ENCODE data around the gene PARD6A.

PARD6A gene

GRCh38 chr16:67648764-67649407 is 11.9 kb upstream of the PARD6A start:
- H3K9me3 Mint-ChIP-seq = no peaks in the 10 kb centered on the region
- no peak overlapping the region for H3K4me3 Mint-ChIP-seq
- H3K27me3 Mint-ChIP-seq (ENCODE audit: low read depth) = no peaks in the 10 kb centered on the region
- peaks cover 37% of the 10 kb centered on the region for H3K36me3 Mint-ChIP-seq (ENCODE audit: low read depth)
- no peak for DNase-seq (ENCODE audit: low spot score)
- no peak overlapping the region for H3K27ac Mint-ChIP-seq
- H3K4me1 Mint-ChIP-seq (ENCODE audit: low read depth) = peaks cover 9% of the 10 kb centered on the region

GRCh38 chr16:67649494-67649931 is 11.2 kb upstream of the PARD6A start:
- no peaks in the 10 kb centered on the region for H3K27me3 Mint-ChIP-seq (ENCODE audit: low read depth)
- peaks cover 38% of the 10 kb centered on the region for H3K36me3 Mint-ChIP-seq (ENCODE audit: low read depth)
- no peak overlapping the region for H3K4me3 Mint-ChIP-seq
- DNase-seq (ENCODE audit: low spot score) = no peak
- no peaks in the 10 kb centered on the region for H3K9me3 Mint-ChIP-seq
- H3K27ac Mint-ChIP-seq = no peak overlapping the region
- peaks cover 5% of the 10 kb centered on the region for H3K4me1 Mint-ChIP-seq (ENCODE audit: low read depth)

GRCh38 chr16:67650023-67650422 is 10.7 kb upstream of the PARD6A start:
- Mint-ChIP-seq H3K27ac (no peak overlapping the region), H3K36me3 (ENCODE audit: low read depth) (peaks cover 40% of the 10 kb centered on the region), H3K9me3 (no peaks in the 10 kb centered on the region), H3K4me3 (no peak overlapping the region), H3K27me3 (ENCODE audit: low read depth) (no peaks in the 10 kb centered on the region), H3K4me1 (ENCODE audit: low read depth) (peaks cover 4% of the 10 kb centered on the region)
- no peak for DNase-seq (ENCODE audit: low spot score)

GRCh38 chr16:67651039-67651438 is 9.7 kb upstream of the PARD6A start:
- DNase-seq (ENCODE audit: low spot score) = no peak
- Mint-ChIP-seq H3K27me3 (ENCODE audit: low read depth) (no peaks in the 10 kb centered on the region), H3K27ac (peak overlapping the region; percentile 62), H3K36me3 (ENCODE audit: low read depth) (peaks cover 48% of the 10 kb centered on the region), H3K4me3 (no peak overlapping the region), H3K4me1 (ENCODE audit: low read depth) (peaks cover 4% of the 10 kb centered on the region), H3K9me3 (no peaks in the 10 kb centered on the region)

GRCh38 chr16:67651847-67652246 is 8.9 kb upstream of the PARD6A start:
- H3K9me3 Mint-ChIP-seq = no peaks in the 10 kb centered on the region
- H3K4me3 Mint-ChIP-seq = no peak overlapping the region
- H3K27me3 Mint-ChIP-seq (ENCODE audit: low read depth) = no peaks in the 10 kb centered on the region
- peaks cover 49% of the 10 kb centered on the region for H3K36me3 Mint-ChIP-seq (ENCODE audit: low read depth)
- H3K4me1 Mint-ChIP-seq (ENCODE audit: low read depth) = peaks cover 2% of the 10 kb centered on the region
- DNase-seq (ENCODE audit: low spot score) = no peak
- H3K27ac Mint-ChIP-seq = peak overlapping the region; percentile 31

- Mint-ChIP-seq H3K27ac (no peak overlapping the region), H3K9me3 (no peaks in the 10 kb centered on the region), H3K4me3 (no peak overlapping the region), H3K4me1 (ENCODE audit: low read depth) (no peaks in the 10 kb centered on the region), H3K27me3 (ENCODE audit: low read depth) (no peaks in the 10 kb centered on the region), H3K36me3 (ENCODE audit: low read depth) (peaks cover 53% of the 10 kb centered on the region)
- DNase-seq (ENCODE audit: low spot score) = no peak
Measured at GRCh38 chr16:67652578-67653127, 8.1 kb upstream of the PARD6A start.

- Mint-ChIP-seq H3K36me3 (ENCODE audit: low read depth) (peaks cover 53% of the 10 kb centered on the region), H3K9me3 (no peaks in the 10 kb centered on the region), H3K4me1 (ENCODE audit: low read depth) (peaks cover 3% of the 10 kb centered on the region), H3K4me3 (no peak overlapping the region), H3K27me3 (ENCODE audit: low read depth) (no peaks in the 10 kb centered on the region), H3K27ac (no peak overlapping the region)
- no peak for DNase-seq (ENCODE audit: low spot score)
Measured at GRCh38 chr16:67653128-67653788, 7.5 kb upstream of the PARD6A start.

- no peak for DNase-seq (ENCODE audit: low spot score)
- H3K9me3 Mint-ChIP-seq = no peaks in the 10 kb centered on the region
- no peak overlapping the region for H3K27ac Mint-ChIP-seq
- no peak overlapping the region for H3K4me3 Mint-ChIP-seq
- H3K4me1 Mint-ChIP-seq (ENCODE audit: low read depth) = peaks cover 4% of the 10 kb centered on the region
- no peaks in the 10 kb centered on the region for H3K27me3 Mint-ChIP-seq (ENCODE audit: low read depth)
- peaks cover 48% of the 10 kb centered on the region for H3K36me3 Mint-ChIP-seq (ENCODE audit: low read depth)
Measured at GRCh38 chr16:67653789-67654402, 6.9 kb upstream of the PARD6A start.

- no peak for DNase-seq (ENCODE audit: low spot score)
- Mint-ChIP-seq H3K36me3 (ENCODE audit: low read depth) (peaks cover 45% of the 10 kb centered on the region), H3K4me1 (ENCODE audit: low read depth) (peaks cover 8% of the 10 kb centered on the region), H3K4me3 (no peak overlapping the region), H3K27me3 (ENCODE audit: low read depth) (no peaks in the 10 kb centered on the region), H3K9me3 (no peaks in the 10 kb centered on the region), H3K27ac (no peak overlapping the region)
Measured at GRCh38 chr16:67654403-67654911, 6.3 kb upstream of the PARD6A start.

- Mint-ChIP-seq H3K36me3 (ENCODE audit: low read depth) (peaks cover 40% of the 10 kb centered on the region), H3K4me1 (ENCODE audit: low read depth) (peaks cover 8% of the 10 kb centered on the region), H3K4me3 (no peak overlapping the region), H3K27ac (peak overlapping the region; percentile 55), H3K9me3 (no peaks in the 10 kb centered on the region), H3K27me3 (ENCODE audit: low read depth) (no peaks in the 10 kb centered on the region)
- DNase-seq (ENCODE audit: low spot score) = no peak
Measured at GRCh38 chr16:67655363-67655762, 5.4 kb upstream of the PARD6A start.

GRCh38 chr16:67656344-67657016 is 4.3 kb upstream of the PARD6A start:
- Mint-ChIP-seq H3K4me1 (ENCODE audit: low read depth) (peaks cover 8% of the 10 kb centered on the region), H3K27me3 (ENCODE audit: low read depth) (no peaks in the 10 kb centered on the region), H3K36me3 (ENCODE audit: low read depth) (peaks cover 33% of the 10 kb centered on the region), H3K9me3 (no peaks in the 10 kb centered on the region), H3K27ac (no peak overlapping the region), H3K4me3 (peak overlapping the region; percentile 21)
- DNase-seq (ENCODE audit: low spot score) = no peak

GRCh38 chr16:67657017-67657608 is 3.6 kb upstream of the PARD6A start:
- Mint-ChIP-seq H3K27me3 (ENCODE audit: low read depth) (no peaks in the 10 kb centered on the region), H3K4me3 (peak overlapping the region; percentile 21), H3K36me3 (ENCODE audit: low read depth) (peaks cover 27% of the 10 kb centered on the region), H3K27ac (no peak overlapping the region), H3K4me1 (ENCODE audit: low read depth) (peaks cover 8% of the 10 kb centered on the region), H3K9me3 (no peaks in the 10 kb centered on the region)
- no peak for DNase-seq (ENCODE audit: low spot score)

GRCh38 chr16:67657751-67658518 is 2.8 kb upstream of the PARD6A start:
- Mint-ChIP-seq H3K4me1 (ENCODE audit: low read depth) (peaks cover 8% of the 10 kb centered on the region), H3K27me3 (ENCODE audit: low read depth) (no peaks in the 10 kb centered on the region), H3K9me3 (no peaks in the 10 kb centered on the region), H3K4me3 (peak overlapping the region; percentile 95), H3K36me3 (ENCODE audit: low read depth) (peaks cover 24% of the 10 kb centered on the region), H3K27ac (peak overlapping the region; percentile 45)
- DNase-seq (ENCODE audit: low spot score) = no peak
